Ascending aorta (tissue), 2 donors: ENCODE data around the gene MKRN1. TPM values are rescaled to one million over a fixed set of nuclear protein-coding genes. Genes with fewer than 3 reads are reported as not detected.

Experiments
- DNase-seq, 2 donors: peaks; one replicate each; pipeline ENCODE4 v3.0.0-alpha.2; 2019; ENCODE audit warnings: low spot score in 2 of 2
- H3K27ac ChIP-seq, 2 donors: fragments of 200-600 bp; sonication (generic); one replicate each; pipeline ENCODE4 v1.5.1; 2016 to 2017; ENCODE audit warnings: mild to moderate bottlenecking in 1 of 2
- H3K27me3 ChIP-seq: fragments of 200-600 bp; sonication (generic); one replicate; pipeline ENCODE4 v1.5.1; 2017
- H3K36me3 ChIP-seq, 2 donors: fragments of 200-600 bp; sonication (generic); one replicate each; pipeline ENCODE4 v1.5.1; 2016
- H3K4me1 ChIP-seq, 2 donors: fragments of 200-600 bp; sonication (generic); one replicate each; pipeline ENCODE4 v1.5.1; 2016 to 2017; ENCODE audit warnings: mild to moderate bottlenecking in 1 of 2
- H3K4me3 ChIP-seq, 2 donors: fragments of 200-600 bp; sonication (generic); one replicate each; pipeline ENCODE4 v1.5.1; 2016 to 2017; ENCODE audit warnings: mild to moderate bottlenecking in 1 of 2
- H3K9me3 ChIP-seq, 2 donors: fragments of 200-600 bp; sonication (generic); one replicate each; pipeline ENCODE4 v1.5.1; 2016
- intact Hi-C: fragments of 100-400 bp; cut with DNase I; formaldehyde crosslinking; loops from one replicate; pipeline ENCODE4 v1.15.1; 2023
- total RNA-seq: library from RNA; depleted of rRNA; stranded (reverse); fragments of >200 nt; gene quantifications from one replicate; pipeline ENCODE4 v1.1.0, GENCODE V29; 2016
- TF ChIP-seq, protein P1 (sequence below), 3 experiments: fragments of 200-600 bp in 2 of 3; fragments of 450-650 bp in 1 of 3; sonication (generic) in 2 of 3; IDR thresholded peaks; one replicate each; pipeline ENCODE4 v1.5.1; 2016 to 2019; ENCODE audit warnings: antibody characterized with exemption in 3 of 3, mild to moderate bottlenecking in 1 of 3, moderate library complexity in 1 of 3

MKRN1 gene
- total RNA-seq, 1 donor from 2014 or later: 20.6 TPM

DNA sequence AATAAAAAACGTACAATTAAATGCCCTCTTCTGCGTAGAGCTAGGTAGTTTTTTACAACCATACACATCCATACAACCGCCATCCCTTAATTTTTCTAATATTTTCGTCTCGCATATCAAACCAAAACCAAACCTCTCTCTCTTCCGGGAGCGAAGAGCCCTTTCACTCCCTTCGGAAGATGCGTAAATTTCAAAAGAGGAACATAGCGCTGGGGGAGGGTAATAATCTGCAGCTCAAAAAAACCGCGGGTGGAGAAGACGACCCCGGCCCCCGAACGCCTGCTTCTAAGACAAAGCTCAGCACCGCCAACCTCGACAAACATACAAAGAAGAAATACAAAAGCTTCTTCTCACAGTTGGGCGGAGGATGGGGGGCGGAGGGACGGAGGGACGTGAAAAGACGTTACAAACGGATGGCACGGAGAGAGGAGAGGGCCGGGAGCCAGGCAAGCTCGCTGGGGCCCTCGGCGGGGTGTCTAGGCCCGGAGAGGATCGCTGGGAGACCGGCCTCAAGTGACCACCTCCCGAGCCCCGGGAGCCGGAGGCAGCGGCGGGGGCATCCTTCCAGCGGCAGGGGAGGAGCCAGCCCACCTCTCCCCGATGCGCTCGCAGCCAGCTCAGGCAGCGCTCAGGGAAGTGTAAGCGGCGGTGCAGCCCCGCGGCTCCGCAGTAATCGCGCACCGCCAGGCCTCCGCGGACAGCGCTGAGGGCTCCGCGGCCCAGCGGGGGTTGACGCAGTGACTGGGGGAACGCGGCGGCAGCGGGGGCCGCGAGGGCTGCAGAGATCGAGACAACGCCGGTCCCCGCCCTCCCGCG is 851 bp downstream of the MKRN1 start:
- peak in 1 of 2 donors; percentile 70 for DNase-seq
- peak overlapping the region; percentile 73 to 87 for H3K27ac ChIP-seq
- no peaks in the 10 kb centered on the region for H3K27me3 ChIP-seq
- TF ChIP-seq, protein P1, sequence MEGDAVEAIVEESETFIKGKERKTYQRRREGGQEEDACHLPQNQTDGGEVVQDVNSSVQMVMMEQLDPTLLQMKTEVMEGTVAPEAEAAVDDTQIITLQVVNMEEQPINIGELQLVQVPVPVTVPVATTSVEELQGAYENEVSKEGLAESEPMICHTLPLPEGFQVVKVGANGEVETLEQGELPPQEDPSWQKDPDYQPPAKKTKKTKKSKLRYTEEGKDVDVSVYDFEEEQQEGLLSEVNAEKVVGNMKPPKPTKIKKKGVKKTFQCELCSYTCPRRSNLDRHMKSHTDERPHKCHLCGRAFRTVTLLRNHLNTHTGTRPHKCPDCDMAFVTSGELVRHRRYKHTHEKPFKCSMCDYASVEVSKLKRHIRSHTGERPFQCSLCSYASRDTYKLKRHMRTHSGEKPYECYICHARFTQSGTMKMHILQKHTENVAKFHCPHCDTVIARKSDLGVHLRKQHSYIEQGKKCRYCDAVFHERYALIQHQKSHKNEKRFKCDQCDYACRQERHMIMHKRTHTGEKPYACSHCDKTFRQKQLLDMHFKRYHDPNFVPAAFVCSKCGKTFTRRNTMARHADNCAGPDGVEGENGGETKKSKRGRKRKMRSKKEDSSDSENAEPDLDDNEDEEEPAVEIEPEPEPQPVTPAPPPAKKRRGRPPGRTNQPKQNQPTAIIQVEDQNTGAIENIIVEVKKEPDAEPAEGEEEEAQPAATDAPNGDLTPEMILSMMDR (IDR thresholded peaks at IDR 0.05): no peak
- H3K4me1 ChIP-seq: peaks cover 5 to 20% of the 10 kb centered on the region in 2 donors
- peak overlapping the region; percentile 90 to 93 for H3K4me3 ChIP-seq
- no peaks in the 10 kb centered on the region for H3K36me3 ChIP-seq
- intact Hi-C loops: loop anchor here (1.0 to 10.0 kb wide), 5 partner anchors 80 to 536 kb away; partner anchors contain the start of genes BRAF, KDM7A, MRPS33 and SLC37A3
- H3K9me3 ChIP-seq: no peaks in the 10 kb centered on the region

DNA sequence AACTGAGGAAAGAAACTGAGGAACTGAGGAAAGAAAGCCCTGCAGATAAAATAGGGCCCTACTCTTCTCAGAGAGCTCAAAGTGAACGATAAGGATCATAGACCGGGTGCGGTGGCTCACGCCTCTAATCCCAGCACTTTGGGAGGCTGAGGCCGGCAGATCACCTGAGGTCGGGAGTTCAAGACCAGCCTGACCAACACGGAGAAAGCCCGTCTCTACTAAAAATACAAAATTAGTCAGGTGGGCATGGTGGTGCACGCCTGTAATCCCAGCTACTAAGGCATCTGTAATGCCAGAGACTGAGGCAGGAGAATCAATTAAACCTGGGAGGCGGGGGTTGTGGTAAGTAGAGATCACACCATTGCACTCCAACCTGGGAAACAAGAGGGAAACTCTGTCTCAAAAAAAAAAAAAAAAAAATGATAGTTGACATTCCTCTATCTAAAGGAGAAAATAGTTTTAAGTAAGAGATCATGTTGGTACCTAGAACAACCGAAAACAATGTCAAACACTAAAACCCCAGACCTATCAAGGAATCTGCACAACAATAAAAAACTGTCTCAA is 2.5 kb downstream of the MKRN1 start:
- Histone ChIP-seq H3K4me3 (peak overlapping the region in 1 of 2 donors; percentile 93), H3K27ac (no peak overlapping the region), H3K4me1 (peaks cover 5 to 20% of the 10 kb centered on the region in 2 donors), H3K36me3 (no peaks in the 10 kb centered on the region), H3K27me3 (no peaks in the 10 kb centered on the region), H3K9me3 (no peaks in the 10 kb centered on the region)
- TF ChIP-seq, protein P1 (IDR thresholded peaks at IDR 0.05): no peak
- intact Hi-C loops: loop anchor here (5.0 to 10.0 kb wide), 2 partner anchors 299 to 538 kb away; partner anchors contain the start of genes KDM7A and MRPS33
- no peak for DNase-seq

DNA sequence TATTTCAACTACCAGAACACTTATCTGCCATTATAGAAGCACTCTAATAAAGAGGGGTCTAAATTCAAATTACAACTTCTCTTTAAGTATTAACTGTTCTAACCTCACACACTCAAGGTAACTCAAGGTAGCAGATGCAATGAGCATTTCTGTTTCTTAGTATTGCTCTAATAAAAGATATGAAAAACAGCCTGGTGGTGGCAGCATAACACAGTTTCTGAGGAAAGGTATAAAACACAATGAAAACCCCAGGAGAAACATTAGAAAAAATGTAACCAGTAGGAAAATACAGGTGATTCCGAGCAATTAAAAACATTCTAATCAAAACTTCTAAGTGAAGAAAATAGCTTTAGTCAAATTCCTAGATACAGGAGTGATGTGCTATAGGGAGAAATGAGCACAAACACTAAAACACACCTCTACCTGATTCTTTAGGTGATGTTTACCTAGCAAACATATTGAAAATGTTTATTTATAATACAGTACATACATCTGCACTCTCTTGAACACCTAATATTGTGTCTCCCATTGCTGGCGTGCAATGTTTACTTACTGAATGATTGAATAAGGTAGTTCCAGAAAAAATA is 3.5 kb downstream of the MKRN1 start:
- Histone ChIP-seq H3K4me3 (no peak overlapping the region), H3K27me3 (no peaks in the 10 kb centered on the region), H3K4me1 (peaks cover 5 to 20% of the 10 kb centered on the region in 2 donors), H3K9me3 (no peaks in the 10 kb centered on the region), H3K36me3 (peaks cover under 1 to 8% of the 10 kb centered on the region in 2 donors), H3K27ac (no peak overlapping the region)
- intact Hi-C loops: loop anchor here (2.0 to 10.0 kb wide), 3 partner anchors 17 to 539 kb away; partner anchors contain the start of genes KDM7A and MRPS33
- TF ChIP-seq, protein P1 (IDR thresholded peaks at IDR 0.05): peak; percentile 29 to 55 (median 36)
- no peak for DNase-seq

DNA sequence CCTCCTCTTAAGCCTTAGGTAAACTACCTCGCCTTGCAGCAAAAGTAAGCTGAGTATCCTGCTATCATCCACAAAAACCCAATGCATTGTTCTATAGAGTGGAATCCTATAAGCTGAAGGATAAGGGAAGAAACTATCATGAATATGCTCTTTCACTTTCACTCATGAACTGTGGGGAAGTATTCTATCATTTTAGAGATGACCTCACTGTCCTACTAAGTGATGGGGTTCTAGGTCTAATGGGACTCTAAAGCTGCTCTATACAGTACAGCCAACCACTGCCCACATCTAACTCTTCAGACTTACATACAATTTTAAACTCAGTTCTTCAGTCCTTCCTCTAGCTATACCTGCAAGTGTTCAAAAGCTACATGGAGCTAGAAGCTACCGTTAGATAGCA is 16.2 kb downstream of the MKRN1 start:
- Histone ChIP-seq H3K4me3 (no peak overlapping the region), H3K36me3 (peaks cover 28 to 83% of the 10 kb centered on the region in 2 donors), H3K27ac (no peak overlapping the region), H3K27me3 (no peaks in the 10 kb centered on the region), H3K9me3 (no peaks in the 10 kb centered on the region), H3K4me1 (no peaks in the 10 kb centered on the region)
- no peak for DNase-seq
- intact Hi-C loops: no loop called here
- TF ChIP-seq, protein P1 (IDR thresholded peaks at IDR 0.05): no peak

DNA sequence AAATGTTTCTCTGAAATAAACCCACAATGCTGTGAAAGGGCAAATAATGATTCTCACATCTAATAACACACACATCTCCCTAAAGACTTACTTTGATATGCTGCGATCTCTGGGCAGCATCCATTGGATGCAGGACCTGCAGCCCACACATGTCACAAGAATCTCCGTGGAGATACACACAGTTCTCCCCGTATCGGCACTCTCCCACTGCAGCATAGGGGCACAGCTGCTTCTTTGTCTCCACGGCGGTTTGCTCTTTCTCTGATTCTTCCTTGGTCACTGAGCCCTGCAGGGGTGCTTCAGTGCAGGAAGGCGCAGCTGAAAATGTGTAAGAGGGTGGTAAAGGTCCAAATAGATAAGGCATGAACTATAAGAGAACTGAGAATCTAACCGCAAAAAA is 20.4 kb downstream of the MKRN1 start:
- Histone ChIP-seq H3K36me3 (peaks cover 35 to 91% of the 10 kb centered on the region in 2 donors), H3K27ac (no peak overlapping the region), H3K4me3 (no peak overlapping the region), H3K9me3 (no peaks in the 10 kb centered on the region), H3K4me1 (no peaks in the 10 kb centered on the region), H3K27me3 (no peaks in the 10 kb centered on the region)
- TF ChIP-seq, protein P1 (IDR thresholded peaks at IDR 0.05): no peak
- intact Hi-C loops: no loop called here
- DNase-seq: no peak
